MV-4-11 (cell line): ENCODE measurements around the gene SYCE3.

Source experiments
- DNase-seq: peaks from one replicate; lab custom pipeline; 2025; lab: John Stamatoyannopoulos, UW

The SYCE3 gene

GRCh38 chr22:50548921-50549790 is 13.6 kb downstream of the SYCE3 start:
- no peak for DNase-seq

GRCh38 chr22:50548040-50548920 is 14.4 kb downstream of the SYCE3 start:
- no peak for DNase-seq

GRCh38 chr22:50547263-50547985 is 15.3 kb downstream of the SYCE3 start:
- DNase-seq: no peak

- no peak for DNase-seq
Observed at GRCh38 chr22:50546326-50547262, 16.1 kb downstream of the SYCE3 start.

GRCh38 chr22:50545522-50546325 is 17.0 kb downstream of the SYCE3 start, which contains the start of gene KLHDC7B:
Gene KLHDC7B (plus strand): TSS chr22:50545899. CDS start chr22:50546244, 345 bp downstream.
- no peak for DNase-seq

- DNase-seq: no peak
Observed at GRCh38 chr22:50544746-50545253, 17.9 kb downstream of the SYCE3 start.

- DNase-seq: peak; percentile 67
Observed at GRCh38 chr22:50544078-50544745, 18.5 kb downstream of the SYCE3 start.

- DNase-seq: peak; percentile 84
Observed at GRCh38 chr22:50542416-50542927, 20.2 kb downstream of the SYCE3 start.

- peak; percentile 95 for DNase-seq
Observed at GRCh38 chr22:50541667-50542026, 21.1 kb downstream of the SYCE3 start.

GRCh38 chr22:50540381-50540780 is 22.3 kb downstream of the SYCE3 start:
- DNase-seq: no peak

- DNase-seq: no peak
Observed at GRCh38 chr22:50537765-50538164, 25.0 kb downstream of the SYCE3 start.

GRCh38 chr22:50536226-50536625 is 26.5 kb downstream of the SYCE3 start:
- no peak for DNase-seq

- DNase-seq: no peak
Observed at GRCh38 chr22:50535113-50535512, 27.6 kb downstream of the SYCE3 start.

GRCh38 chr22:50533856-50534711 is 28.6 kb downstream of the SYCE3 start:
- DNase-seq: peak; percentile 92

- peak; percentile 29 for DNase-seq
Observed at GRCh38 chr22:50532824-50533796, 29.6 kb downstream of the SYCE3 start.

GRCh38 chr22:50531962-50532674 is 30.6 kb downstream of the SYCE3 start:
- no peak for DNase-seq
